ENCODE measurements around the gene ESYT3.

Gene ESYT3

DNA sequence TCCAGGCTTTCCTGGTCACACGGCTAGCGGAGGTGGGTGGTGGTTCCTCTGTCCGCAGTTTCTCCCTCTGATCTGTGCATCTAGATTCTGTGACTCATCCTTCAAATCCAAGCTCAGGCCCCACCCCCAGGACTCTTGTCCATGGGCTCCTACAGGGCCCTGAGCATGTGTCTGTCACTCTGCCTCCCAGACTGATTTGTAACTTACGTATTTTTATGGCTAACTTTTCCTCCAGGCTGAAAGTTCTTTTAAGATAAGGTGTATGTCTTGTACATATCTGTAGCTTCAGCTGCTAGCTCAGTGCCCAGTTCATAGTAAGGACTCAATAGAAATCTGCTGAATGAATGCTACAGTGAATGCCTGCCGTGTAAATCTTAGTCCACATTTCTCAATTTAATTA lies 8.0 kb downstream of the ESYT3 start:
- H3K4me3 ChIP-seq (ENCODE audit: low read depth, low read length): no peak overlapping the region
- peak; percentile 16 for DNase-seq (ENCODE audit: low read depth)
- TF ChIP-seq, protein P1, sequence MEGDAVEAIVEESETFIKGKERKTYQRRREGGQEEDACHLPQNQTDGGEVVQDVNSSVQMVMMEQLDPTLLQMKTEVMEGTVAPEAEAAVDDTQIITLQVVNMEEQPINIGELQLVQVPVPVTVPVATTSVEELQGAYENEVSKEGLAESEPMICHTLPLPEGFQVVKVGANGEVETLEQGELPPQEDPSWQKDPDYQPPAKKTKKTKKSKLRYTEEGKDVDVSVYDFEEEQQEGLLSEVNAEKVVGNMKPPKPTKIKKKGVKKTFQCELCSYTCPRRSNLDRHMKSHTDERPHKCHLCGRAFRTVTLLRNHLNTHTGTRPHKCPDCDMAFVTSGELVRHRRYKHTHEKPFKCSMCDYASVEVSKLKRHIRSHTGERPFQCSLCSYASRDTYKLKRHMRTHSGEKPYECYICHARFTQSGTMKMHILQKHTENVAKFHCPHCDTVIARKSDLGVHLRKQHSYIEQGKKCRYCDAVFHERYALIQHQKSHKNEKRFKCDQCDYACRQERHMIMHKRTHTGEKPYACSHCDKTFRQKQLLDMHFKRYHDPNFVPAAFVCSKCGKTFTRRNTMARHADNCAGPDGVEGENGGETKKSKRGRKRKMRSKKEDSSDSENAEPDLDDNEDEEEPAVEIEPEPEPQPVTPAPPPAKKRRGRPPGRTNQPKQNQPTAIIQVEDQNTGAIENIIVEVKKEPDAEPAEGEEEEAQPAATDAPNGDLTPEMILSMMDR (IDR thresholded peaks at IDR 0.05; ENCODE audit: low read depth, low read length): no peak
- TF ChIP-seq MYC (IDR thresholded peaks at IDR 0.05; ENCODE audit: low read depth, low read length) (no peak), POLR2A (IDR thresholded peaks at IDR 0.05; ENCODE audit: extremely low read depth, insufficient read length) (no peak)
- TF ChIP-seq, protein P2, sequence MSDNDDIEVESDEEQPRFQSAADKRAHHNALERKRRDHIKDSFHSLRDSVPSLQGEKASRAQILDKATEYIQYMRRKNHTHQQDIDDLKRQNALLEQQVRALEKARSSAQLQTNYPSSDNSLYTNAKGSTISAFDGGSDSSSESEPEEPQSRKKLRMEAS (IDR thresholded peaks at IDR 0.05; ENCODE audit: low read depth, low read length): no peak

DNA sequence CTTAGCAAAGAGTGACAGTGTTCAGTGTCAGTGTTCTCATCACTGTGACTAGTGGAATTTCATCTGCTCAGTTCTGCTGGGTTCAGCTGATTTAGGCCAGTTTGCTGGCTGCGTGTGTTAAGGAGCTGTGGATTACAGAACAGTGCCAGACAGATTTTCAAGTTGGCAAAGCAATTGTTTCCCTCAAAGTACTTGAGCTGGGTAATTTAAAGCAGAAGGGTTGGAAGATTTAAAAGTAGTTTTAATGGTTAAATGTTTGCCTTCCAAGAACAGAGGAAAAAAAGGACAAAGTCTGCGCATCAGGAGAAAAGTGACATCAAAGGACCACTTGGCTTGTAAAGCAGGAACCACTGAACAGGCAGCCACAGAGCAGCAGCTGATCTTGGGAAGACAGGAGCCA lies 8.7 kb downstream of the ESYT3 start:
- DNase-seq (ENCODE audit: low read depth): no peak
- no peak overlapping the region for H3K4me3 ChIP-seq (ENCODE audit: low read depth, low read length)
- TF ChIP-seq, protein P1 (IDR thresholded peaks at IDR 0.05; ENCODE audit: low read depth, low read length): no peak
- TF ChIP-seq, protein P2 (IDR thresholded peaks at IDR 0.05; ENCODE audit: low read depth, low read length): no peak
- TF ChIP-seq POLR2A (IDR thresholded peaks at IDR 0.05; ENCODE audit: extremely low read depth, insufficient read length) (no peak), MYC (IDR thresholded peaks at IDR 0.05; ENCODE audit: low read depth, low read length) (no peak)

DNA sequence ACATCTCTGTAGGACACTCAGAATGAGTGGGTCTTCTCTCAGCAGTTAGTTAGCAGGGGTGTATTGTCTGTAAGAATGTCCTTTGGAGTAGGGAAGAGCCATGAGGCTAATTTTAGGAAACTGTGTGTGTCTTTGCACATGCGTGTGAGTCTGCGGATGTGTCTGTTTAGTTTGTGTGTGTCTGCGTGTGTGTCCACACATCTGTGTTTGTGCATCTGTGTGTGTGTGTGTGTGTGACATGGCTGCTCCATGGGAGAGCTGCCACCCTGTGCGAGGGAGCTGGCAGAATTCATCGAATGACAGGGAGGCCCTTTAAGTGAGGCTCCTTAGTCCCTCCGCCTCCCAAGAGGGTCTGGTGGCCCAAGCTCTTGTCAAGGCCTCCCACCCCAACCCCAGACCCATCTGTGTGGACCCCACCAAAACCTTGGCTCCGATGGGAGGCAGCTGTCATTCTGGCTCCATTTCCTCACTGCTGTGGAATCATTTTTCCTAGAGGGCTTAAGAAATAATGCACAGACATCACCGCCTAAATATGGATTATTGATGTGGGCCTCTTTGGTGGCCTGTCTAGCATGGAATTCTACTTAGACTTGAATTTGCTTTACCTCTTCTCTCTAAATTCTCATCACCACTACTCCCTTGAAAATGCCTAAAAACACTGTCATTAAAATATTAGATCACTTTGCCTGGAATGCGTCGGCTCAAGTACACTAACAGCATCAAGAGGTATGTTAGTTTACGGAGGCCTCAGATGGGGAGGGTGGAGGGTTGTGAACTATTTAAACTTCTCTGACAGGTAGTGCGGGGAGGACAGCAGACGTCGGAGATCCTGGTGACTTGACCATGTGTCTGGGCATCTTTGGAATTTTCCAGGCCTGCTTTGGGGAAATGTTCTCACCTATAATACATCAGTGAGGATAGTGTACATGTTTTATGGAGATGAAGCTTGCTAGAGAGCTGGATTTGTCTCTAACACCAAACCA lies 9.4 kb downstream of the ESYT3 start:
- no peak for DNase-seq (ENCODE audit: low read depth)
- no peak overlapping the region for H3K4me3 ChIP-seq (ENCODE audit: low read depth, low read length)
- TF ChIP-seq POLR2A (IDR thresholded peaks at IDR 0.05; ENCODE audit: extremely low read depth, insufficient read length) (no peak), MYC (IDR thresholded peaks at IDR 0.05; ENCODE audit: low read depth, low read length) (no peak)
- TF ChIP-seq, protein P2 (IDR thresholded peaks at IDR 0.05; ENCODE audit: low read depth, low read length): no peak
- TF ChIP-seq, protein P1 (IDR thresholded peaks at IDR 0.05; ENCODE audit: low read depth, low read length): no peak

DNA sequence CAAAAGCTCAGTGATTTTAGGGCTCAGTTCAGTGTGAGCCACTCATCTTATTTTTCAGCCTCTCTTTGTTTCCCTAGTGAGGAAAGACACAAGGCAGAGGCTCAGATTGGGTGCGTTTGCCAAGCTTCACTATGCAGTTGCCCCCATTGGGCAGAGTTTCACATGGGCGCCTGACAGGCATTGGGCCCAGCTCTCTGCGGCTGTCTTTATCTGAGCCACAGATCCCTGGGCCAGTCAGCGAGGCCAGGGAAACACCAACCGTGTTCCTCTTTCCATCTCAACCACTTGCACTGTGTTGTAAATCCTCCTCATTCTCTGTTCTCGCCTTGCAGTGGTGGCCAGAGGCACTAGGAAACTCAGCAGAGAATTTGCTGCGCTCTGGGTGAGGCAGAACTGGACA lies 10.8 kb downstream of the ESYT3 start:
- TF ChIP-seq, protein P2 (IDR thresholded peaks at IDR 0.05; ENCODE audit: low read depth, low read length): no peak
- TF ChIP-seq POLR2A (IDR thresholded peaks at IDR 0.05; ENCODE audit: extremely low read depth, insufficient read length) (no peak), MYC (IDR thresholded peaks at IDR 0.05; ENCODE audit: low read depth, low read length) (no peak)
- TF ChIP-seq, protein P1 (IDR thresholded peaks at IDR 0.05; ENCODE audit: low read depth, low read length): no peak
- no peak for DNase-seq (ENCODE audit: low read depth)
- no peak overlapping the region for H3K4me3 ChIP-seq (ENCODE audit: low read depth, low read length)

DNA sequence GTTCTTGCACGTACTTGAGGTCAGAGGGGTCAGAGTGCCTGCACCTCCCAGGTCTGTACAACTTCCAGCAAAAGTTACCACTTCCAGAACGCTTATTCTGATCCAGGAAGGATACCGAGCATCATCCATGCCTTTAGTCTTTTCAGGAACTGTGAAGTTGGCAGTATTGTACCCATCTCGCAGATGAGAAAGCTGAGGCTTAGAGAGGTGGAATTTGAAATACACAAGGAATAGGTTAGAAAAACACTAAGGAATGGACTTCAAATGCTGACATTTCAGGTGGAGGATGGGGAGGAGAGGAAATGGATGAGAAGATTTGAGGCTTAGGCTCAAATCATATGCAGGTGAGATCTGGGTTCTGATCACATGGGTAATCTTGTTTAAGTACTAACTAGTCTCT lies 11.2 kb downstream of the ESYT3 start:
- TF ChIP-seq MYC (IDR thresholded peaks at IDR 0.05; ENCODE audit: low read depth, low read length) (no peak), POLR2A (IDR thresholded peaks at IDR 0.05; ENCODE audit: extremely low read depth, insufficient read length) (no peak)
- TF ChIP-seq, protein P2 (IDR thresholded peaks at IDR 0.05; ENCODE audit: low read depth, low read length): no peak
- TF ChIP-seq, protein P1 (IDR thresholded peaks at IDR 0.05; ENCODE audit: low read depth, low read length): no peak
- no peak for DNase-seq (ENCODE audit: low read depth)
- no peak overlapping the region for H3K4me3 ChIP-seq (ENCODE audit: low read depth, low read length)
